ENCODE data around the gene HS3ST1. TPM values are rescaled to one million over a fixed set of nuclear protein-coding genes. Genes with fewer than 3 reads are reported as not detected.

Gene HS3ST1
- total RNA-seq, 1 donor from 2014 or later: 0.94 TPM

DNA sequence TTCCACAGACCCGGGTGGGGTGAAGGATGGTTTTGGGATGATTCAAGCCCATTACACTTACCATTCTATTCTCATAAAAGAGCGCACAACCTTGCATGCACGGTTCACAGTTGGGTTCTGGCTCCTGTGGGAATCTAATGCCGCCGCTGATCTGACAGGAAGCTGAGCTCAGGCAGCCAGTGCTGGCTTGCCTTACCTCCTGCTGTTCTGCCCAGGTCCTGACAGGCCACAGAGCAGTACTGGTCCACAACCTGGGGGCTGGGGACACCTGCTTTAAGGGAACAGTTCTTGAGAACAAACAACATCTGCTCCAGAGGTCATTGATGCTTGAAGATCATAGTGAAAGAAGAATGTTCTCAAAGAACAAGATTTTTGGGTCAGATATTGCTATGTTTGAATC lies 8.0 kb upstream of the HS3ST1 start:
- ATAC-seq: no peak
- intact Hi-C loops (cut with micrococcal nuclease): no loop called here

DNA sequence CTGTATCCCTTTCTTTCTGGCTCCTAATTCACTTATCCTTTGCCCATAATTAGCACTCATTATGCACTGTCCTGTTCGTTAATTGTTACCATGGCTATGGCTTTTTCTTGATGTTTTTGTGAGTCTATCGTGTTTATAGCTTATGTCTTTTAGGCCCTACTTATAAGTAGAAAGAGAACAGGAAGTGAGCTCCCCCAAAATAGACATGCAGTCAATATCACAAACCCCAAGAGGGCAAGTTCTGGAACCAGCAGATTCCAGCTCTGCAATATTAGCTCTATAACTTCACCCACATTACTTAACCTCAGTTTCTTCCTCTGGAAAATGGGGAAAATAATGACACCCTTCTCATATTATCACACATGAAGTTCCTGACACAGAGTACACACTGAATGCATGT lies 7.4 kb upstream of the HS3ST1 start:
- intact Hi-C loops (cut with micrococcal nuclease): no loop called here
- ATAC-seq (no peak), DNase-seq (no peak)

More for the DNA sequence above, 8.0 kb upstream of the HS3ST1 start:
- no peak for DNase-seq

DNA sequence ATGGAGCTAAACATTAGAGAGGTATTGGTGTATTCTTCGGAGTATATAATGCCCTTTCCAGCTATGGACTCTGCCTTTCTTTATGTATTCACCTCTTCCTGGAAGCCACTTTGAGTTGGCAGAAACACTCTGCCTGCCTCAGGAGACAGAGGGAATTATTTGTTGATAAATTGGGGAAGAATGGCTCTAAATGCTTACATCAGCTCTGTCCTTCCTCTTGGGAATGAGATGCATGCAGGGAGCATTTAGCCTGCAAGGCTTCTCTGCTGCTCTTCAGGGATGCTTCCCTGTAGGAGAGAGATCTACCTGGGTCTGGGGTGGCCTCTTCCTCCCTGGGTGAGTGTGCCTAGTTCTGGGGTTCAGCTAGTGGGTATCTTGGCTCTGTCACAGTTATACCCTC lies 6.9 kb upstream of the HS3ST1 start:
- DNase-seq (no peak), ATAC-seq (no peak)
- intact Hi-C loops (cut with micrococcal nuclease): no loop called here

DNA sequence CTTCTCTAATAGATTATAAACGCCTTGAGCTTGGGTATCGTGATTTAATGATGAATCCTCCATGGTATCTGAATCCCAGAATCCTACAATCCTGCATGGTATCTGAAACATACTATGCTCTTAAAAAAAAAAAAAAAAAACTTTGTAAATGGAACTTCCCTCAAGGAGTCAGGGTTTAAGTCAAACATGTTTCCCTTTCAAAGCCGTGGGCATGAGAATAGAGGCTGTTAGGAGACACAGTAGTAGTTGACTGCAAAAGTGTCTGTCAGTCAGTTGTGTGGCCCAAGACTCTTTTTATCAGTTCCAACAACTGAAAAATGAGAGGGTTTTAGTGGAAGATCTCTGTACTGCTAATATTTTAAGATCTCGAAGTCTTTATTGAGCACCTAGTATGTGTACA lies 2.4 kb upstream of the HS3ST1 start:
- intact Hi-C loops (cut with micrococcal nuclease): no loop called here
- ATAC-seq (no peak), DNase-seq (no peak)

DNA sequence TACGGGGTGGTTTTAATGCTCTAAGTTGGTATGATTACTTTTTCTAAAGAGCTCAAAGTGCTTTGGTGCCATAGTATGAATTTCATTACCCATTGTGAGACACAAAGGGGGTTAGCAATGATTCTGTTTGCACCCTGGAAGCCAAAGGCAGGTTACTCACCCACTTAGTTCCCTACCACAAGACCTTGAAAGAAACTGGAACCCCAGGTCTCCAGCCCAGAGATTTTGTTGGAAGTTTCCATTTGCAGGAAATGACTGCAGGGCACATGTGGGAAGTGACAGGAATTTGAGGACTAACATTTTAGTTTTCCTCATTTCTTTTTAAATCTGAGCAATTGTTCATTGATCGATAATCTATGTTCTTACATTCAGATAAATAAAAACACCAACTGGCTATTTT lies 1.8 kb upstream of the HS3ST1 start:
- ATAC-seq: no peak
- no peak for DNase-seq
- intact Hi-C loops (cut with micrococcal nuclease): no loop called here

DNA sequence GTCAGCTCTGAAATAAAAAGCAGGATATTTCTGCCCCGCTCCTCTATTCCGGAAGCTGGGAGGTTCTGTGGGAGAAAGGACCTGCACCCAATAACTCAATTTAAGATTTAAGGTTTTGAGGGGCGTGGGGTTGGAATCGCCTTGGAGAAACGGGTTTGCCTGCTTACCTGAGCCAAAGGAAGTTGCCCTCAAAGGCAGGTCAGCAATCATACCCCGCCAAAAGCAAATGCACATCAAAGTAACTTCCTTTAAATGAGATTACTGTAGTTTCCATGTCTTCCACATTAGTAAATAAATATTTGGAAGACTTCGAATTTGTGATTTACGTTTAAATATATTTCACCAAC lies 978 bp upstream of the HS3ST1 start:
- DNase-seq (no peak), ATAC-seq (no peak)
- intact Hi-C loops (cut with micrococcal nuclease): no loop called here

DNA sequence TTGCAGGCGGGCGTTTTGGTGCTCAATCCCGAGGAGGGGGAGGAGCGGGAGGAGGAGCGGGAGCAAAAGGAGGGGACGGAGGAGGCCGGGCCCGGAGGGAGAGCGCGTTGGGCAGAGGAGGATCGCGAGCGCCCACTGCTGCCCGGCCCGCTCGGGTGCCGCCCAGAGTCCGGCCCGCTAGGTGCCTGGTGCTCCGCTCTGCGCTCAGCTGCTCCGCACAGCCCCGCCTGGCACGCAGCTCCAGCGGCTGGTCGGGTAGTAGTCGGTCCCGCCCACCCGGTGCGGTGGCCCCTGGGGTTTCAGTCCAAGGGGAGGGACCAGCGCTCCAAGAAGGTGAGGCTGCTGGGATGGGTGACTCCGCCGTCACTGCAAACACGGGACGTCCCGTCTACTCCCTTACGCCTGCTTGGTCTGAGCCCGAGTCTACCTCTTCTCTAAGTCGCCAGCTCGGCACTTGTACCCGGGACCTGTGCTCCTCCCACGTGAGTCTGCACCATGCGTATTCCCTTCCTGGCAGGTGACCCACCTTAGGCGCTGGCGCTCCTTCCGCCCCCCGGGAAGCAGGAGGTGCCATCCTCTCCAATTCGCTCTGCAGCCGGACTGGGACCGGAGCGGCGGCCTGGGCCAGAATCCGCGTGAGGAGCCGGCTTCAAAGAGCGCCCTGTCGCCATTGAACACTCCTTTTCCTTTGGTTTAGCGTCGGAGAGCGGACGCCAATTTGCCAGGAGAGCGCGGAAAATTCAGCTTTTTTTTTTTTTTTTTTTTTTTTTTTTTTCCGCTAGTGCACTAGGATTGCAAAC lies 405 bp upstream of the HS3ST1 start:
- intact Hi-C loops (cut with micrococcal nuclease): no loop called here
- ATAC-seq (peak; percentile 98), DNase-seq (peak; percentile 89)

DNA sequence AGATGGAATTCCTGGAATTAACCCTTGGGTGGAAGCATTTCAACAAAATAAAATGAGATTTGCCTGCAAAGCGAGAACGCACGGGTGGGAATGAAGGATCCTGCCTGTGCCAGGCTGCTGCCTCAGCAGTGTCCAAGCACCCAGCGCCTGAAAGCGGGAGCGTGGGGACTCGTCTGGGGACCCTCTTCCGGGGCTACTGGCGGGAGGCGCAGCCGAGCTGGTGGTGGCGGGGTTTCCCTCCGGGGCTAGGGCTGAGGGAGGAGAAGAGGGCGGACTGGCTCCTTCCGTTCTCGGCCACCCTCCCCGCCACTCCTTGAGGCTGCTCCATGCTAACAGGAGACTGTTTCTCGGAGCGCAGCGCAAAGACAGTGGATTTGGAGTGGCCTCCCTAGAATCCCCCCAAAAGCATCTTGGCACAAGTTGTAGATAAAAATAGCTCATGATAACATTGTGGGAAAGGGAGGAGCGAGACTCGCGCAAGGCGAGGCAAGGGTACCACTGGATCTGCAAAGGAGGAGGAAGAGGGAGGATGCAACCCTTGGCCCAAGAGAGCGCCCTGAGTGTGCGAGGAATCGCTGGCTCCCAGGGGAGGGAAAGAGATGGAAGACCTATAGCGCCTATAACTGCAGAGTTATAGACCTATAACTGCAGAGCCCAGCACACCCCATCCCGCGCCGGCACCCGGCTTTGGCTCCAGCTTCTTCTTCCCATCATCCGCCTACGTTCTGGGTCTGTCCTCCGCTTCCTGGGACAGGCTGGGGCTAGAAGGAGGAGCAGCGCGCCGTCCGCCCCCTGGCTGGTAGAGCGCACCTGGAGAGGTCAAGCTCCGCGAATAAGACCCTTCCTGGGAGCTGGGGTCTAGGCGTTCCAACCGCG lies 1.3 kb downstream of the HS3ST1 start:
- intact Hi-C loops (cut with micrococcal nuclease): no loop called here
- ATAC-seq (no peak), DNase-seq (peak; percentile 33)

DNA sequence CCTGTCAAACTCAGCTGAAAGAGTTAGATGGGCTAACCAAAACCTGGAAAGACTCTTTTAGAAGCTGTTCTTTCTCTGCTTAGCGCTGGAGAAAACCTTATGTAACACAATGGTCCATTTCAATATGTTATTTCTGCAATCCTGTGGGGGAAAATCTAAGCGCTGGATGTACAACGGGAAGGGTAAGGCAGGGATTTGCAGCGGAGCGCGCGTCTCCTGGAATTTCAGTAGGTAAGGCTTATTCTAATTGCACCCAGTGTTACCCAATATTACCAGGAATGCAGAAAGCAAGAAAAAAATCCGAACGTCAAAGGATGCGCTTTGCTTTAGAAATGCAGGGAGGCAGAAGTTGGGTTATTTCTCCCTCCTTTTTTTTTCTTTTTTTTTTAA lies 2.0 kb downstream of the HS3ST1 start:
- no peak for DNase-seq
- ATAC-seq: no peak

DNA sequence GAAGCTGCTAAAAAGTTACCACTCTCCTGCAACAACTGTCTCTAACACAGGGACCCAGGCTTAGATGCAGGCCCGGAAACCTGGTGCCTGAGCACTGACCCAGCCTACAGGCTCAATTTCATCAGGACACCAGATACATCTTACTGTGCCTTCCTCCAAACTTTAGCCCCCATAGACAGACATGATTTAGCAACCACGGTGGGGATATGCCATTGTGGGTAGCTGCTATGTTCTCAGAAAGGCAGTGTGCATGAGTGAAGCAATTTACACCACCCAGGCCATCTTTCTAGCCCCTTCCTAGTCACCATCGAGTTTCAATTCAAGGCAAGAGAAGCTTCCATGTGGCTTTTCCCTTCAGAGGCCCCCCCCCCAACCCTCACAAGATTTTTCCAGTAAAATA lies 2.7 kb downstream of the HS3ST1 start:
- intact Hi-C loops (cut with micrococcal nuclease): no loop called here
- no peak for DNase-seq
- ATAC-seq: no peak

More for the DNA sequence above, 2.0 kb downstream of the HS3ST1 start:
- intact Hi-C loops (cut with micrococcal nuclease): no loop called here

DNA sequence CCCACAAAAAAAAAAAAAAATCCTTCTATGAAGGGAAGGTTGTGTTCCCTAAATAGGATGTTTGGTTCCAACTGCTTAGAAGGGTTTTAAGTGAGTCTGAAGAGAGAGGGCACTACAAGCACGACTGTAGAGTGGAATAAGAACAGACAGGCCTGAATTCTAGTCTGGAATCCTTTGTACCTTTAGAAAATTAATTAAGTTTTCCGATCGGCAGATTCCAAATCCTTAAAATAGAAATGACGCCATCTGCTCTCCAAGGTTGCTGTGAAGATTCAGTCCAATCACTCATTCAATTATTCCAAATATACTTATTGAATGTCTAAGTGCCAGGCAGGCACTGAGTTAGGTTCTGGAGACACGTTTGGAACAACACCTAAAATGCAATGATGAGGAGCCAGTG lies 3.8 kb downstream of the HS3ST1 start:
- DNase-seq (no peak), ATAC-seq (no peak)
- intact Hi-C loops (cut with micrococcal nuclease): no loop called here

DNA sequence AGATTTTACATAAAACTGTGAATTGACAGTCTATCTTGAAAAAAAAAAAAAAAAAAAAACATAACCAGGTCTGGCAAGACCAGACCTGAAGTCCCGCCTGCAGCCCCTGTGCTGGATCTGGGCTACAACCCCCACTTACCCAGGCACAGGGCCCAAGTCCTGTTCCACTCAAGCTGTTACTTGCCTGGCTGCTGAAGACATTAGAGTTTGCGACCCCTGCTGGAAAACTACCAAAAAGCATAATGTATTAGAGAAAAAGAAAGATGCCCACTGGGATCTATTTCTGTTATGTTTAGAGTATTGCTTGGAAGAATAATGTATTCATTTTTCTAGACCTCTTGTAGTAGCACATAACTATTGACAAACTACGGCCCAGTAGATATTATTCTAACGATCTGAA lies 4.7 kb downstream of the HS3ST1 start:
- intact Hi-C loops (cut with micrococcal nuclease): no loop called here
- ATAC-seq: no peak
- DNase-seq: peak; percentile 30

DNA sequence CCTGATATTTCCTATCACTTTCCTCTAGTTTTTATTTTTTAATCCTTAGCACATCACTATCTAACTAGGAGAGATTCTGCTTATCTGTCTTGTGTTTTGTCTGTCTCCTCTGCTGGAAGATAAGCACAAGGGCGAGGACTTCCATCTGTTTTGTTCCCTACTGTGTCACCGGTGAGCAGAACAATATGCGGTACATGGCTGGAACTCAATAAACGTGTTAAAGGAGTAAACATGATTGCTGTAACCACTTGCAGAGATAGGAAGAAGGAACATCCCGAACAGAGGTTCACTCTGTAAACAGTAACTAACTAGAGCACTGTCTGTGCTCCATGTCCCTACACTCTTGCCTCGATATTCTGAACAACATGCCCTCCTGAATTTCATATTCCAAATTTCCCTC lies 5.2 kb downstream of the HS3ST1 start:
- intact Hi-C loops (cut with micrococcal nuclease): no loop called here
- ATAC-seq: peak; percentile 35
- DNase-seq: no peak

DNA sequence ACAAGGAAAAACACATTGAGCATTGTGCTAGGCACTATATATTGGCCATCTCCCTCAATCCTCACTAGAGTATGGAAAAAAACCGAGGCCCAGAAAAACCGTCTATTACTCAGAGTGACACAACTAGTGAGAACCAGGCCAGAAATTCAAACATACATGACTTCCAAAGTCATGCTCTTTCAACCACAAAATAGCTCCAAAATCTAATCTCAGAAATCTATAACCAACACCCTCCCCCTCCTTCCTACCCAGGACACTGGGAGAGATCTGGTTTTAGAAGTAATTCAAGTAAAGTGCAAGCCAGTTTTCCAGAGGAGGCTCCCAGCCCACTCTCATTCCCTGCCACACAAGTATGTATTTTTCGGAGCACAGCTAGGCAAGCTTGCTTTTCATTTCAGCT lies 7.6 kb downstream of the HS3ST1 start:
- ATAC-seq (no peak), DNase-seq (no peak)
- intact Hi-C loops (cut with micrococcal nuclease): no loop called here

DNA sequence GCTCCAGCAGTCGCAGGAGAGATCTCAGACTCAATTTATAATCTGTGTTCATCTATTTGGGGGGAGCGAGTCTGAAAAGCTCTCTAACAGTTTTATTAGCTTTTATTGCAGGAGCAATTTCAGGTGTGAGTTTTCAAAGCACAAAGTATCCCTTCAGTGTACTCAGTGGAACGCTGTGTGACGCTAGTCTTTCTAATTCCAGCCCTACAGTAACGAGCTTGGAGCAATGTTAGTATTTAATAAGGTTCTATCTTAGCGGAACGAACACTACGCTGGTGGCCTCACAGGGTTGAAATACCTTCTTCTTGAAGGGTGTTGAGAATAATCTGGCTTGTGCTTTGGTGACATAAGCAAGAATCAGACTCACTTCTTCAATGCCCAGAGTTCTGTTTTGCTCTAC lies 8.4 kb downstream of the HS3ST1 start:
- intact Hi-C loops (cut with micrococcal nuclease): no loop called here

DNA sequence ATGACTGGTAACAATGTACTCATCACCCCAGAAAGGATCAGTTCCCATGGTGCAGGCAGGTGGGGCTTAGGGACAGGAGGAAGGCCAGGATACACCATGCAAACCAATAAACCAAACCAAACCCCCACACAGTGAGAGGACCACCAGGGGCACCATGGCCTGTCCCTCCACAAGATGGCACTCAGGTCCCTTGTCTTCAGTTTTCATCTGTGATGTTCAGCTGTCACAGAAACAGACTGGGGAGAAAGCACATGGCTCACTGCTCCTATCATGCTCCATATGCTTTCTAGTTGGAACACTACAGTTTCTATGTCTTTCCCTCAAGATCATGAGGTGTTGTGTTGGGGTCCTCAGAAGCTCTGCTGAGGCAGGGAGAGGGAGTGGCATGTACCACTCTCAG lies 10.1 kb downstream of the HS3ST1 start:
- intact Hi-C loops (cut with micrococcal nuclease): no loop called here
- no peak for DNase-seq
- no peak for ATAC-seq

More for the DNA sequence above, 8.4 kb downstream of the HS3ST1 start:
- DNase-seq (no peak), ATAC-seq (no peak)

DNA sequence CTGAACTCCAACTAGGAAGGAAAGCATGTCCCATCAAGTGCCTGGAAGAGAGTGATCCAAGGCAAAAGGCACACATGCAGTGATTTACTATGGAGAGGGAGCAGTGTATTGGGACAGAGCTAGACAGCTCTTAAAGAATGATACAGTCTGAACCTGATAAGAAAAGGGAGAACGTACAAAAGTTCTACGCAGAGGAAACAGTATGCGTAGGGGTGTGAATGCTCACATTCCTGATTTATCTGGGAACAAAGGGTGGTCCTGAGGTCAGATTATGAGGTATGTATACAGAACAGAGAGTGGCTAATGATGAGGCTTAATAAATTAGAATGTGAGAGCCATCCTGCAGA lies 12.0 kb downstream of the HS3ST1 start:
- intact Hi-C loops (cut with micrococcal nuclease): no loop called here
- DNase-seq (no peak), ATAC-seq (no peak)

DNA sequence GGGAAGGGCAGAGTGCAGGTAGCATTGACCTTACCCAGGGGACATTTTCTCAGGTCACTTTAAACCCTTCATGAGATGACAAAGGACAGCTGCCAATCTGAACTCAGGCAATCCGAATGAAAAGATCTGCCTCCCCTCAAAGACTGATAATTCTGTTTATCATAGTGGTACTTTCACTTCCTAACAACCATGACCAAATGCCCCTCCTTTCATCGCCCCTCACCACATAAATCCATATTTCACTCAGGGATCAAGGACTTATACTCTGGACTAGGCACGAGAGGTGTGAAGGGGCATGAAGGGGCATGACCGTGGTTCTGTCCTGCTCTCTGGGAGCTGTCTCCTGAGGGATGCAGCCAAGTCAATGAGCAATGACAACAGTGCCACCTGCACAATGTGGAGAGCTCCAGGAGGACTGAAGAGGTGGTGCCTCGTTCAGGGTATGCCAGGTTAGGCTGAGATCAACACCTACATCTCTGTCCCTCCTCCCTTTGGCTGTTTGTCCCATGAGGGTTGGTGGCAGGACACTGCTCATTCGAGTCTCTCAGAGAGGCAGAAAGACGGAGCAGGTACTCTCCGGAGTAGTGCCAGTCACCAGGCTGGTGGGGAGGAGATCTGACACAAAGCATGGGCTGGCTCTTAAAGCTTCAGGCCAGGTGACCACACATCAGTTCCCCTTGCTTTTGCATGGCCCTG lies 12.5 kb downstream of the HS3ST1 start:
- no peak for DNase-seq
- no peak for ATAC-seq
- intact Hi-C loops (cut with micrococcal nuclease): no loop called here

DNA sequence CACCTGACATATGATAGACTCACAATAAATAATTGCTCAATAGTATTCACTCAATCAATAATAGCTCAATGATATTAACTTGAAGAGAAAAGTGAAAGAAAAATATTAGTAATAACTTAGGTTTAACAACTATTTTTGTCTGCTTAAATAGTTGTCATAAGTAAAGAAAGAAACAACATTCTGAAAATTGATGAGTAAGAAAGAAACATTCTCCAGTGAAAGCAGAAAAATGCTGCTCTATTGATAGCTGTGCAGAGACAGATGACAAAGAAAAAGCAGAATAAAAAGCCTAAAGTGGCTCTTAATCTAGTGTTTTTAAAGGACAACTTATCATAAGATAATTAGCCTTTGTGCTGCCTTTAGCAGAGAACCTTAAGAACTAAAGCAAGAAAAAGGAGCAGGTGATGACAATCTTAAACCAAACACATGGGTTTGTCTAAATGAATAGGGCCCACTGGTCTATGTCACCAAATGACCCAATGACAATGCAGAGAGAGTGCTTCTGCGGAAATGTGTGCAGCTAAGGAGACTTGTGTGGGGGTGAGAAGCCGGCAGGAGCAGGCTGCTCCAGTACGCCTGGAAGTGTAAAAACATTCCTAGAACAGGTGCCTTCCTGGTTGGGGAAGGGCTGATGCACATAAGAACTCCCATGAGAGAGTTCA lies 13.2 kb downstream of the HS3ST1 start:
- intact Hi-C loops (cut with micrococcal nuclease): no loop called here
- no peak for ATAC-seq
- DNase-seq: no peak

DNA sequence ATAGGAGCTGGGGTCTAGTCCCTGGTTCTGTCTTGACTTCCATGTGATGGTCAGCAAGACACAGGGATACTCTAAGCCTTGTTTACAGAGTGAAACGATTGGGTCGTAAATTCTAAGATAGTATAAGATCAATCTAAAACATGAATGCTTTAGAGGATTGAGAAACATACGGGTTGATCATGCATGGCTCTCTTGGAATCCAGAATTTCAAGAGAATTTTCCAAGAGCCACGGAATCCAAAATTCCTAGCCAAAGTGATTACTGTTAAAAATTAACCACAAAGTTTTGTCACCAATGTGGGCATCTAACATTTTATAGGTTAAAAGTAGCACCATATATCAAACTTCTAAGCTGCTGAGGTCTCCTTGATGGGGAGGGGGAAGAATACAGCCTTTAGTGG lies 16.5 kb downstream of the HS3ST1 start:
- intact Hi-C loops (cut with micrococcal nuclease): no loop called here
- ATAC-seq: no peak
- no peak for DNase-seq

Data from left ventricle myocardium superior (tissue), 1 donor.